Jurkat, Clone E6-1 (cell line): ENCODE measurements around the gene LCE5A. TPM values are rescaled to one million over a fixed set of nuclear protein-coding genes. Genes with fewer than 3 reads are reported as not detected.
"Not testable (repeated sequence)": the region's sequence is repeated elsewhere in the genome, so short reads cannot be mapped to it uniquely, and the experiment has no call there.

ENCODE experiments used
- DNase-seq: peaks from one replicate; pipeline ENCODE4 v3.0.0-alpha.2; 2011; ENCODE audit warnings: low read depth, low spot score
- H3K4me3 ChIP-seq: 2 replicates; pipeline ENCODE4 v1.5.1; 2011; ENCODE audit warnings: mild to moderate bottlenecking, low read length, control low read depth, moderate library complexity
- polyA plus RNA-seq: library from polyadenylated mRNA; unstranded; fragments of >200 nt; gene quantifications from one replicate; pipeline ENCODE4 v1.2.1, GENCODE V29; 2012; ENCODE audit warnings: missing spikeins; ENCODE audit not compliant: insufficient read length, insufficient read depth

The LCE5A gene, protein sequence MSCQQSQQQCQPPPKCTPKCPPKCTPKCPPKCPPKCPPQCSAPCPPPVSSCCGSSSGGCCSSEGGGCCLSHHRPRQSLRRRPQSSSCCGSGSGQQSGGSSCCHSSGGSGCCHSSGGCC
- polyA plus RNA-seq, result not detected

- no peak for DNase-seq
- H3K4me3 ChIP-seq, result no peak within 1 kb of the TSS
These were observed at the start of gene LCE5A for GRCh38 chr1:152510503-152510902. TSS of gene LCE5A (plus strand) at chr1:152510803. CDS start at chr1:152511535, 732 bp downstream.

GRCh38 chr1:152461544-152461943 lies 49.1 kb upstream of the LCE5A start:
- peak; percentile 69 for DNase-seq
- H3K4me3 ChIP-seq, result no peak overlapping the region

DNA sequence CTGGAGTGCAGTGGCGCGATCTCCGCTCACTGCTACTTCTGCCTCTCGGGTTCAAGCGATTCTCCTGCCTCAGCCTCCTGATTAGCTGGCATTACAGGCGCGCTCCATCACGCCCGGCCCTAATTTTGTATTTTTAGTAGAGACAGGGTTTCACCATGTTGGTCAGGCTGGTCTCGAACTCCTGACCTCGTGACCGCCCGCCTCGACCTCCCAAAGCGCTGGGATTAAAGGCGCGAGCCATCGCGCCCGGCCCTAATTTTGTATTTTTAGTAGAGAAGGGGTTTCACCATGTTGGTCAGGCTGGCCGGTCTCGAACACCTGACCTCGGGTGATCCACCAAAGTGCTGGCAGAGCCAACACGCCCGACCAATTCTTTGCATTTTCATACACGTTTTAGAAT lies 48.0 kb upstream of the LCE5A start:
- H3K4me3 ChIP-seq, result no peak overlapping the region
- DNase-seq, result no peak

- DNase-seq, result no peak
- H3K4me3 ChIP-seq, result no peak overlapping the region
These were observed 44.4 kb upstream of the LCE5A start for GRCh38 chr1:152466217-152466616.

- H3K4me3 ChIP-seq, result no peak overlapping the region
- DNase-seq, result no peak
These were observed 36.6 kb upstream of the LCE5A start for GRCh38 chr1:152473887-152474537.

GRCh38 chr1:152479792-152480595 lies 30.6 kb upstream of the LCE5A start:
- H3K4me3 ChIP-seq, result no peak overlapping the region
- DNase-seq, result peak; percentile 59

DNA sequence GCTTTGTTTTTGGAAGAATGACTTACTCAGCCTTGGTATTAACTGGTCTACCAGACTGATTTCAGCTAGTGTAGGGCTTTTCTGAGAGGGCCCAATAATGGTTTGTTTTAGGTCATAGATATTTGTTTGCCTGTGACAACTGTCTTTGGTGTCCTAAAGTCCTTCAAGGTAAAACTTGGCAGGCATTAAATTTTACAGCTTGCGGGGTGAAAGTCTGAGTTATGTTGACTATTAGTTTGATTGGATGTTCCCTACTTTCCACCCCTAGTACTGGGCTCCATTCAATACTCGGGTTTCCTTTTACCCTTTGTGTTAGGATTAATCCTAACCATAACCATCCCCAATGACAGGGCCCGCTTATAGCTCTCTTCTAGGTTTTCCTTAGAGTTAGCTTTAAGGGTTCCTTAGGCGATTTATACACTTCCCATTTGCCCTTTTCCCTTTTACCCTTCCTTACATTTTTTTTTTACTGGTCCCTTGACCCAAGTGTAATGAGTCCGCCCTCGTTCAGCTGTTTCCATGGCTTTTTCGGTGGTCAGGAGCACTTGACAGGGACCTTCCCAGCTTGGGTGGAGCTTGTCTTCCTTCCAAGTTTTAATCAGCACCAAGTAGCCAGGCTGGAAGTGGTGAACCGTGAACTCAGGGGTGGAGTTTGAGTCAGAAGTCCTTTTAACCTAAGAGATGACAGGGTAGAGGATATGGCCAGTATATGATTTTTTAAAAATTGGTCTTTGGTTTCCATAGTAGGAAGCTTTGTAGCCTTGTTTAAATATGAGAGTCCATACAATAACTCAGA lies 28.5 kb upstream of the LCE5A start:
- H3K4me3 ChIP-seq, result no peak overlapping the region
- no peak for DNase-seq

DNA sequence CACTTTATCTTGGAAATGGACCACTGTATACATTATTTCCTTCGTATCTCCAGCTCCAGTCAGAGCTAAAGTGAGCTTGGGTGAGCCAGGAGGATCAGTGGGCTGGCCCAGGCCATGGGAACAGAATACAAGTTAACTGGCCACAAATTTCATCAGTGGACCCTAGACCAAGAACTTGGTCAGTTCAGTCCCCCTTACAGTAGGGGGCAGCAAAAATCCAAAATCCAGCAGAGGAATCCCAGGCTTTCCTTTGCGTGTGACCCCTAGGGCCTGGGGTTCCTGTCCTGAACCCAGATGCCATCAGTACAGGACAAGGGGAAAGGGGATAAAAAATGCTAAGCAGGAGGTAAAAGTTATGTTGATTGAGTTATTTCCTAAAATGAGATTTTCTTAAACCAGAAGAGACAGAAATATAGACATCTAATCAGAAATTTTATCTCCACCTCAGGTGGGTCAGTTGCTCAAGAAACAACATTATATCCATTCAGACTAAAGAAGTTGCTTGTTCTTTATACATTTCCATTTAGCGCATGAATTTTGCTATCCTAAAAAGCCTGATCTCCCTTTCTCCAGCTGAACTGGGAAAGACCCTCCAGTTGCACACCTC lies 24.1 kb upstream of the LCE5A start:
- no peak for DNase-seq
- H3K4me3 ChIP-seq, result no peak overlapping the region

- H3K4me3 ChIP-seq, result no peak overlapping the region
- no peak for DNase-seq
These were observed 22.7 kb upstream of the LCE5A start for GRCh38 chr1:152487871-152488270.

DNA sequence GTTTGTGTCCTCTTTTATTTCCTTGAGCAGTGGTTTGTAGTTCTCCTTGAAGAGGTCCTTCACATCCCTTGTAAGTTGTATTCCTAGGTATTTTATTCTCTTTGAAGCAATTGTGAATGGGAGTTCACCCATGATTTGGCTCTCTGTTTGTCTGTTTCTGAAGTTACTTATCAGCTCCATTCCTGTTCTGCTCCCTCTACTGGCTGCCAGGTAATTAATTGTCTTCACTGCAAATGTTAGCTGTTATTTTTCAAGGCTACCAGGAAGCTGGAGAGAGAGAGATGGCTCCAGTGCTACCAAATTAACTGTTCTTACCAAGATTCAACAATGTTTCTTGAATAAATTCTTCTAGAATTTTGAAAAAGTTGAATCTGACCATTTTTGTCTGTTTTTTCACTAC lies 19.1 kb upstream of the LCE5A start:
- not testable (repeated sequence) for H3K4me3 ChIP-seq
- peak; percentile 50 for DNase-seq

DNA sequence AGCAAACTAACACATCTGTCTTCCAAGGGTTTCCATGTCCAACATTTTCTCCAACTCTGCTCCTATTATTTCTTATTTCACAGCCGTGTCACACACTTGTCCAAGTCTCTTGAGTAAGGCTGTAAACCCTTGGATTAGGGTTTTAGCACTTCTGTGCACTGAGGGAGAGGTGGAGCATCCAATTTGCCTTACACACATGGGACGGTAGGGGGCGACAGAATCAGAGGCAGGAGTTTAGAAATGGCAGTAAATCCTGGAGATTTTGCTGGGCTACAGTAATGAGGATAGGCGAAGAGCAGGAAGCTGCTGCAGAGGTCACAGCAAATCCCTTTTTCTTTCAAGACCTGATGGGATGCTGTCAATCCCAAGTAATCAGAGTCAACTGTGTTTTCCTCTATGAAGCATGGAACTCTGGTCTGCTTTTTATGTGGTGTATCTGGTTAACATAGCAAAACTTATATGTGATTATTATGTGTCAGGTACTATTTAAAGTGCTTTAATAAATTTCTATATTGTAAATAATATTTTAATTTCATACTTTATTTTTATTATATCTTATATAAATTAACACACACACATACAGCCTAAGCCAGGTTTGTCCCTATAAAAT lies 15.4 kb upstream of the LCE5A start:
- peak; percentile 28 for DNase-seq
- no peak overlapping the region for H3K4me3 ChIP-seq

GRCh38 chr1:152497273-152497672 lies 13.3 kb upstream of the LCE5A start:
- no peak for DNase-seq
- H3K4me3 ChIP-seq, result no peak overlapping the region

GRCh38 chr1:152501704-152502103 lies 8.9 kb upstream of the LCE5A start:
- DNase-seq, result no peak
- H3K4me3 ChIP-seq, result no peak overlapping the region

DNA sequence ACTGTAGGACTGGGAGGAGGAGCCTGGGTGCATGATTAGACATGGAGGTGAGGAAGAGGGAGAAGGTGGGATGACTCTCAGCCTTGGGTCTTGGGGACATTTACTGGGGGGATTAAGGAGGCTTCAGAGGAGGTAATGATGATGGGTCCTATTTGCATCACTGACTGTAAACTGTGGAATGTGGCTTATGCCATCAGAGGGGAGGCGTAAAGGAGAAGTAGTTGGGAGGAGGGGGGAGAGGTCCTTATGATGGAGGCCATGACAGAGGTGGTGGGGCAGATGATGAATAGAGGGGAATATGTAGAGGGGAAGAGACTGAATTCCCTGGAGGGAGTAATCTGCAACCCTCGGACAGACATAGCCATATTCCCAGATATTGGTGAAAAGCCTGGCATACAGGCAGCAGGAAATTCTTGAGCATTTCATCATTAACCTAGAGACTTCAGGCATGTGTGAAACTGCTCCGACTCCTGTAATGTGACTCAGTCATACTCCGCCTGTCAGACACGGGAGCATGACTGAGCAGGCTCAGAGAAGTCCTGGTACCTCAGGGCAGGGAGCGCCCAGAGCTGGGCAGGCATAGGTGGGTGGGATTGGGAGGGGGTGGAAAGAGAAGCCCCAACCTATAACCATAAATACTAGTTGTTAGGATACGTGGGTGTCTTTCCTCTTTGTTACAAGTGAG lies 8.0 kb upstream of the LCE5A start:
- no peak overlapping the region for H3K4me3 ChIP-seq
- no peak for DNase-seq

DNA sequence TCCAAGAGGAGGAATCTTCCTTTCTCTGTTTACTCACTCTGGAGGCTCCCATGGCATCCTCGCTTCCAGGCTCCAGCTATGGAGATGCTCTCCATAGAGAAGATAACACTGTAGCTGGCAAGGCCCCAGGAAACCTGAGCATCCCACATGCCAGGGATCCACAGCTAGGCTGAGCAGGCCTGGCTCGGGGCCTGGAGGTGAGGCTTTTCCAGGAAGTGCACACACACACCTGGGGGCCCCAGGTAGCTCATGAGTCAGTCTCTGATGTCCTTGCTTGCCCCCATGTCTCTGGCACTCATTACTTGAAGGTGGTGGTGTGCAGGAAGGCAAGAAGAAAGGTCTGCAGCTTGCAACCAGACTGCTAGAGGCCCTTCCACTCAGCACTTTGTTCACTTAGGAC lies 5.5 kb upstream of the LCE5A start:
- no peak for DNase-seq
- H3K4me3 ChIP-seq, result no peak overlapping the region

DNA sequence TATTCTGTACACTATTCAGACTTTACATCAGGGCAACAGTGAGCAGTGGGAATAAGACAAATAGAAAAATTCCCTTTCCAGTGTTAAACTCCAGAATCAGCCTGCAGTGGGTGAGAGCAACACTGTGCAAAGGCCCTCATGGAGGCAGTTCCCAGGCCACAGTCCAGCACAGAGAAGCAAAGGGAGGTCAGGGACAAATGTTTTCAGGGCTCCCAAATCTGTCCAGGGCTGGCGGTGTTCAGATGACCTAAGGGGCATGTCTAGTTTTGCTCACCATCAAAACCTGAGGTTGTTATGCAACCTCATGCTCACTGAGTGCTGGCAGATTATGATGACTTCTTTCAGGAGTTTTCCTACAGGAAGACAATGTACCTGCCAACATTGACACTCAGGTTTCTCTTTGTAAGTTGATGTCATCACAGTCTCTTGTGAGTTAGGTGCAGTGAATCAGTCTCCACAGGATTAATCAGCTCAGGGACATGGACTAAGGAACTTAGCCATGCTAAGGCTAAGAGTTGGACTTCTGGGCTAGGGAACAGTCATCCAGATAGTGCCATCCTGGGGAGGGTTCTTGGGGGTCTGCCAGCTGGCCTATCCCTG lies 3.6 kb upstream of the LCE5A start:
- H3K4me3 ChIP-seq, result no peak overlapping the region
- no peak for DNase-seq

DNA sequence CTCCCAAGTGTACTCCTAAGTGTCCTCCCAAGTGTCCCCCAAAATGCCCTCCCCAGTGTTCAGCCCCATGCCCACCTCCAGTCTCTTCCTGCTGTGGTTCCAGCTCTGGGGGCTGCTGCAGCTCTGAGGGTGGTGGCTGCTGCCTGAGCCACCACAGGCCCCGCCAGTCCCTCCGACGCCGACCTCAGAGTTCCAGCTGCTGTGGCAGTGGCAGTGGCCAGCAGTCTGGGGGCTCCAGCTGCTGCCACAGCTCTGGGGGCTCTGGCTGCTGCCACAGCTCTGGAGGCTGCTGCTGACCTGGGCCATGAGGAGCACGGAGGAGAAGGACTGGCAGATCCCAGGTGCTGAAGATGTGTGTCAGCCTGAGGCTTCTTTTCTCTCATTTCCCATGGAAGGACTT lies 993 bp downstream of the LCE5A start:
- H3K4me3 ChIP-seq, result no peak overlapping the region
- no peak for DNase-seq

- no peak overlapping the region for H3K4me3 ChIP-seq
These were observed 2.5 kb downstream of the LCE5A start for GRCh38 chr1:152513081-152513480.

More at GRCh38 chr1:152513081-152513480, 2.5 kb downstream of the LCE5A start:
- DNase-seq, result no peak
